ENCODE results near the gene TOMM40. TPM values are rescaled to one million over a fixed set of nuclear protein-coding genes. Genes with fewer than 3 reads are reported as not detected.

The TOMM40 gene
- total and polyA plus RNA-seq, 9 of the 15 experiments (the other 6 are each of a cell fraction or from before 2014, with no cell fraction given): 0.89 to 290 (median 160) TPM

DNA sequence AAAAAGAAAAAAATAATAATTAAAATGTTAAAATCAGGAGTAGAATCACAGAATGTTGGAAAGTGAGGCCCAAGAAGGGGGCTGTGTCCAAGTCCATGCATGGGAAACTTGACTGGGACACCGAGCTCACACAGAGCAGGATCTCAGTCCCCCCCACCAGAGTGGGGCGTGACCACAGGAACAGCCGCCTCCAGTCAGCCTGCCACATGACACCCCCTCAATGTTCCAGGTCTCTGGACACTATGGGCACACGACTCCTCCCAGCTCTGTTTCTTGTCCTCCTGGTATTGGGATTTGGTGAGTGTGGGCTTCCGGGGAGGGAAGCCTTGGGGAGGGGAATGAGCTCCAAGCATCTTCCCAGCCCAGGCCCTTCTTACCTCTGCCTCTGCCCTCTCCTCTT lies 57.2 kb downstream of the TOMM40 start:
- Histone ChIP-seq H3K9ac (ENCODE audit: insufficient read depth in 1 of 2, low read depth in 2 of 2, low read length in 2 of 2) (0 out of 4 replicates have a peak overlapping the region, but pooled peaks of 1 of the 2 experiments have one; percentile 55), H3K4me3 (no peak overlapping the region), H4K20me1 (replicated peaks; ENCODE audit: control insufficient read depth, insufficient read depth, low read length) (no peaks in the 10 kb centered on the region), H3K4me1 (replicated peaks in 1 of 2; ENCODE audit: control insufficient read depth in 2 of 2, insufficient read depth in 2 of 2, low read length in 2 of 2) (peaks cover 12 to 36% of the 10 kb centered on the region in 2 experiments; a peak in 4 of 5 replicates), H2AFZ (ENCODE audit: low read depth, low read length) (no peak overlapping the region), H3K9me1 (ENCODE audit: control insufficient read depth, insufficient read depth, low read length) (no peaks in the 10 kb centered on the region), H3K27ac (ENCODE audit: extremely low read depth, low read depth, low read length) (no peak overlapping the region), H3K9me3 (replicated peaks; ENCODE audit: control insufficient read depth, insufficient read depth, low read depth, low read length) (no peaks in the 10 kb centered on the region), H3K36me3 (ENCODE audit: control insufficient read depth, insufficient read depth, low read length) (no peaks in the 10 kb centered on the region), H3K79me2 (ENCODE audit: control insufficient read depth, insufficient read depth, low read length) (no peaks in the 10 kb centered on the region), H3K27me3 (ENCODE audit: control insufficient read depth in 2 of 2, insufficient read depth in 2 of 2, low read length in 2 of 2) (no peaks in the 10 kb centered on the region), H3K4me2 (ENCODE audit: insufficient read depth, low read length) (no peak overlapping the region)
- BruUV-seq (replicated peaks): no TSS peak
- intact Hi-C loops (cut with micrococcal nuclease): no loop called here
- DNase-seq (ENCODE audit: extremely low read depth in 1 of 4, low spot score in 3 of 4): peak in 2 of 4 experiments; percentile 34 to 41
- in situ Hi-C loops (cut with MboI): no loop called here
- WGBS (ENCODE audit: insufficient coverage, low coverage, missing lambda C conversion rate): 51% methylated on average over 5 of the region's 5 CpGs
- no peak for FAIRE-seq
- TF ChIP-seq, protein P1, sequence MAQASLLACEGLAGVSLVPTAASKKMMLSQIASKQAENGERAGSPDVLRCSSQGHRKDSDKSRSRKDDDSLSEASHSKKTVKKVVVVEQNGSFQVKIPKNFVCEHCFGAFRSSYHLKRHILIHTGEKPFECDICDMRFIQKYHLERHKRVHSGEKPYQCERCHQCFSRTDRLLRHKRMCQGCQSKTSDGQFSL (CRISPR knock-in tag; IDR thresholded peaks at IDR 0.05): 0 out of 2 replicates have a peak, but pooled peaks have one; percentile 36
- TF ChIP-seq, protein P1 (tag; IDR thresholded peaks at IDR 0.05): no peak
- TF ChIP-seq EGR1 (conservative IDR thresholded peaks at IDR 0.05): 0 out of 2 replicates have a peak, but pooled peaks have one; percentile 24
- TF ChIP-seq ATF1 (CRISPR knock-in tag; IDR thresholded peaks at IDR 0.05): no peak
- TF ChIP-seq ATF1 (tag; IDR thresholded peaks at IDR 0.05): no peak
- TF ChIP-seq JUNB (CRISPR knock-in tag; conservative IDR thresholded peaks at IDR 0.05): no peak
- TF ChIP-seq ZNF12 (CRISPR knock-in tag; IDR thresholded peaks at IDR 0.05): no peak
- no peak for TF ChIP-seq NFIC (IDR thresholded peaks at IDR 0.05)
- no peak for TF ChIP-seq SNRNP70 (optimal IDR thresholded peaks at IDR 0.05; ENCODE audit: low read depth, low read length)
- no peak for TF ChIP-seq ZKSCAN8 (CRISPR knock-in tag; IDR thresholded peaks at IDR 0.05)
- no peak for TF ChIP-seq STAG1 (CRISPR knock-in tag; IDR thresholded peaks at IDR 0.05; ENCODE audit: borderline replicate concordance)
- no peak for TF ChIP-seq HNRNPUL1 (IDR thresholded peaks at IDR 0.05; ENCODE audit: low read length)
- TF ChIP-seq SRSF3 (IDR thresholded peaks at IDR 0.05; ENCODE audit: insufficient read depth, low read length): no peak
- no peak for TF ChIP-seq KDM4B (IDR thresholded peaks at IDR 0.05; ENCODE audit: borderline replicate concordance in 2 of 2, low read depth in 1 of 2)
- POLR2A ChIA-PET: interaction anchor here (0.5 to 1.0 kb wide), 2 partner anchors 33 to 159 kb away, joined by 3 read pairs; partner anchors contain the start of gene APOC1
- CTCF ChIA-PET (ENCODE audit: low intra/inter-chr PET ratio): no interaction called here
- ATAC-seq: 0 out of 3 replicates have a peak, but pooled peaks have one; percentile 12

Data from K562 (cell line).